H9 (cell line): ENCODE measurements around the gene ATG4D. TPM values are rescaled to one million over a fixed set of nuclear protein-coding genes. Genes with fewer than 3 reads are reported as not detected.

Source experiments
- DNase-seq: peaks from one replicate; pipeline ENCODE4 v3.0.0-alpha.2; 2017
- H2AFZ ChIP-seq: one replicate; pipeline ENCODE4 v1.6.1; 2013; ENCODE audit warnings: mild to moderate bottlenecking, low read length, control low read depth, moderate library complexity
- H2AK5ac ChIP-seq: 2 replicates; pipeline ENCODE4 v1.6.1; 2013; ENCODE audit warnings: low read length, control low read depth, mixed read lengths; ENCODE audit not compliant: insufficient read length
- H2BK120ac ChIP-seq: one replicate; pipeline ENCODE4 v1.6.1; 2013; ENCODE audit warnings: low read depth, mild to moderate bottlenecking, low read length, control low read depth, inconsistent platforms; ENCODE audit not compliant: poor library complexity, severe bottlenecking
- H2BK12ac ChIP-seq: 2 replicates; pipeline ENCODE4 v1.6.1; 2013; ENCODE audit warnings: low read length, control low read depth, mixed read lengths, low read depth; ENCODE audit not compliant: insufficient read length
- H2BK15ac ChIP-seq: 2 replicates; pipeline ENCODE4 v1.6.1; 2013; ENCODE audit warnings: low read depth, low read length, control low read depth
- H2BK20ac ChIP-seq: one replicate; pipeline ENCODE4 v1.6.1; 2013; ENCODE audit warnings: low read depth, mild to moderate bottlenecking, low read length, control low read depth, inconsistent platforms; ENCODE audit not compliant: poor library complexity, severe bottlenecking
- H2BK5ac ChIP-seq: 2 replicates; pipeline ENCODE4 v1.6.1; 2013; ENCODE audit warnings: low read length, control low read depth, mixed read lengths; ENCODE audit not compliant: insufficient read length
- H3K14ac ChIP-seq: 2 replicates; pipeline ENCODE4 v1.6.1; 2013; ENCODE audit warnings: low read length, control low read depth; ENCODE audit not compliant: insufficient read depth
- H3K18ac ChIP-seq: 2 replicates; pipeline ENCODE4 v1.6.1; 2013; ENCODE audit warnings: low read depth, mild to moderate bottlenecking, mixed read lengths, low read length, control low read depth; ENCODE audit not compliant: insufficient read length
- H3K23ac ChIP-seq: 2 replicates; pipeline ENCODE4 v1.6.1; 2013; ENCODE audit warnings: low read length, control low read depth, mixed read lengths, low read depth; ENCODE audit not compliant: insufficient read length
- H3K23me2 ChIP-seq: 2 replicates; pipeline ENCODE4 v1.6.1; 2013; ENCODE audit warnings: low read depth, mild to moderate bottlenecking, mixed read lengths, low read length, control low read depth; ENCODE audit not compliant: insufficient read length, poor library complexity, severe bottlenecking
- H3K27ac ChIP-seq: 2 replicates; pipeline ENCODE4 v1.5.1; 2013; ENCODE audit warnings: low read length, control low read depth, mixed read lengths, low read depth; ENCODE audit not compliant: insufficient read length
- H3K27me3 ChIP-seq: 2 replicates; pipeline ENCODE4 v1.6.1; 2013; ENCODE audit warnings: low read length, control low read depth, inconsistent platforms; ENCODE audit not compliant: insufficient read depth
- H3K4ac ChIP-seq: 2 replicates; pipeline ENCODE4 v1.6.1; 2013; ENCODE audit warnings: low read depth, mild to moderate bottlenecking, control low read depth, inconsistent platforms, low read length, moderate library complexity
- H3K4me1 ChIP-seq: 2 replicates; pipeline ENCODE4 v1.6.1; 2013; ENCODE audit warnings: low read length, control low read depth, inconsistent platforms; ENCODE audit not compliant: insufficient read depth
- H3K4me2 ChIP-seq: 2 replicates; pipeline ENCODE4 v1.6.1; 2013; ENCODE audit warnings: low read length, control low read depth, mixed read lengths; ENCODE audit not compliant: insufficient read length, insufficient read depth
- H3K56ac ChIP-seq: 2 replicates; pipeline ENCODE4 v1.6.1; 2013; ENCODE audit warnings: low read depth, mild to moderate bottlenecking, mixed read lengths, low read length, control low read depth; ENCODE audit not compliant: insufficient read length
- H3K79me1 ChIP-seq: 2 replicates; pipeline ENCODE4 v1.6.1; 2013; ENCODE audit warnings: low read depth, mild to moderate bottlenecking, moderate library complexity, low read length, control low read depth, inconsistent platforms; ENCODE audit not compliant: insufficient read depth, poor library complexity, severe bottlenecking
- H3K79me2 ChIP-seq: 2 replicates; pipeline ENCODE4 v1.6.1; 2013; ENCODE audit warnings: low read length, control low read depth, inconsistent platforms; ENCODE audit not compliant: insufficient read depth
- H3K9ac ChIP-seq: 2 replicates; pipeline ENCODE4 v1.6.1; 2013; ENCODE audit warnings: low read length, control low read depth, mixed read lengths; ENCODE audit not compliant: insufficient read length; ENCODE audit errors: extremely low read depth
- H3K9me3 ChIP-seq: one replicate; pipeline ENCODE4 v1.6.1; 2013; ENCODE audit warnings: low read depth, low read length, inconsistent platforms; ENCODE audit not compliant: control insufficient read depth
- H3T11ph ChIP-seq: one replicate; pipeline ENCODE4 v1.6.1; 2013; ENCODE audit warnings: mild to moderate bottlenecking, low read length, control low read depth, inconsistent platforms
- H4K20me1 ChIP-seq: one replicate; pipeline ENCODE4 v1.6.1; 2013; ENCODE audit not compliant: control insufficient read depth, insufficient read length, insufficient read depth
- H4K5ac ChIP-seq: 2 replicates; pipeline ENCODE4 v1.6.1; 2013; ENCODE audit warnings: low read depth, mild to moderate bottlenecking, mixed read lengths, low read length, control low read depth; ENCODE audit not compliant: insufficient read length
- H4K8ac ChIP-seq: replicated peaks from 2 replicates; pipeline ENCODE4 v1.6.1; 2013; ENCODE audit warnings: low read length, control low read depth, mixed read lengths, low read depth; ENCODE audit not compliant: insufficient read length
- H4K91ac ChIP-seq: 2 replicates; pipeline ENCODE4 v1.6.1; 2013; ENCODE audit warnings: low read depth, mild to moderate bottlenecking, moderate library complexity, mixed read lengths, low read length, control low read depth; ENCODE audit not compliant: insufficient read length
- H3K27ac Mint-ChIP-seq, 3 experiments: 2 replicates in 2 of 3; 3 replicates in 1 of 3; pipeline ENCODE4 v1.8.0; 2020 to 2021; ENCODE audit warnings: mixed read lengths in 3 of 3, mild to moderate bottlenecking in 1 of 3, moderate library complexity in 1 of 3
- H3K27me3 Mint-ChIP-seq: 2 replicates; pipeline ENCODE4 v1.8.0; 2021; ENCODE audit warnings: low read depth, mild to moderate bottlenecking, moderate library complexity, mixed read lengths
- H3K36me3 Mint-ChIP-seq, 3 experiments: 2 replicates in 2 of 3; 3 replicates in 1 of 3; pipeline ENCODE4 v1.8.0; 2020 to 2021; ENCODE audit warnings: low read depth in 3 of 3, mixed read lengths in 3 of 3; ENCODE audit not compliant: insufficient read depth in 1 of 3
- H3K4me1 Mint-ChIP-seq, 2 experiments: 2 replicates each; pipeline ENCODE4 v1.8.0; 2020; ENCODE audit warnings: mixed read lengths in 2 of 2
- H3K4me3 Mint-ChIP-seq, 2 experiments: 2 replicates in 1 of 2; 3 replicates in 1 of 2; pipeline ENCODE4 v1.8.0; 2020 to 2021; ENCODE audit warnings: mild to moderate bottlenecking in 2 of 2, mixed read lengths in 2 of 2, moderate library complexity in 1 of 2
- H3K9me3 Mint-ChIP-seq, 2 experiments: 2 replicates in 1 of 2; 3 replicates in 1 of 2; pipeline ENCODE4 v1.8.0; 2020; ENCODE audit warnings: mild to moderate bottlenecking in 2 of 2, mixed read lengths in 2 of 2, moderate library complexity in 1 of 2
- WGBS: extraction: QIAGEN DNeasy Blood & Tissue Kit; methylation state at CpG from one replicate; pipeline ENCODE4 v1.1.7; 2013; ENCODE audit warnings: missing lambda C conversion rate, low lambda C conversion rate, mixed read lengths; ENCODE audit not compliant: insufficient read length; ENCODE audit errors: extremely low coverage; 5-methylcytosine and 5-hydroxymethylcytosine counted together
- total RNA-seq: library from RNA; stranded (reverse); gene quantifications from 2 replicates; pipeline ENCODE4 v1.2.1, GENCODE V29; 2021
- TF ChIP-seq, protein P1 (sequence below): fragments of 200-600 bp; sonication (generic); conservative IDR thresholded peaks from 3 replicates; pipeline ENCODE4 v1.8.0; 2021; ENCODE audit warnings: antibody characterized with exemption, mild to moderate bottlenecking

The ATG4D gene
- total RNA-seq, 1 experiment from 2014 or later, result 55.8 TPM

DNA sequence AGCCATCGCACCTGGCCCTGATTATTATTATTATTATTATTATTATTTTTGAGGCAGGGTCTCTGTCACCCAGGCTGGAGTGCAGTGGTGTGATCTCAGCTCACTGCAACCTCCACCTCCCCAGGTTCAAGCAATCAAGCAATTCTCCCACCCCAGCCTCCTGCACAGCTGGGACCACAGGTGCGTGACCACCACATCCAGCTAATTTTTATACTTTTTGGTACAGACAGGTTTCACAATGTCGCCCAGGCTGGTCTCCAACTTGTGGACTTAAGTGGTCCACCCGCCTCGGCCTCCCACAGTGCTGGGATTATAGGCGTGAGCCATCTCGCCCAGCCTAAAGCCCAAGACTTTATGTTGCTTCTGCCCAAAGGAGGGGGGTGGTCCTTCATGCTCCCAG is 49.4 kb downstream of the ATG4D start:
- no peak overlapping the region for H2AK5ac ChIP-seq
- H3K27ac Mint-ChIP-seq, result no peak overlapping the region
- H2BK120ac ChIP-seq, result no peak overlapping the region
- H2AFZ ChIP-seq, result no peak overlapping the region
- no peaks in the 10 kb centered on the region for H3K4me1 ChIP-seq
- no peaks in the 10 kb centered on the region for H3K36me3 Mint-ChIP-seq
- no peak overlapping the region for H3K4me2 ChIP-seq
- H2BK15ac ChIP-seq, result no peak overlapping the region
- H4K91ac ChIP-seq, result no peak overlapping the region
- H3K14ac ChIP-seq, result no peak overlapping the region
- TF ChIP-seq, protein P1, sequence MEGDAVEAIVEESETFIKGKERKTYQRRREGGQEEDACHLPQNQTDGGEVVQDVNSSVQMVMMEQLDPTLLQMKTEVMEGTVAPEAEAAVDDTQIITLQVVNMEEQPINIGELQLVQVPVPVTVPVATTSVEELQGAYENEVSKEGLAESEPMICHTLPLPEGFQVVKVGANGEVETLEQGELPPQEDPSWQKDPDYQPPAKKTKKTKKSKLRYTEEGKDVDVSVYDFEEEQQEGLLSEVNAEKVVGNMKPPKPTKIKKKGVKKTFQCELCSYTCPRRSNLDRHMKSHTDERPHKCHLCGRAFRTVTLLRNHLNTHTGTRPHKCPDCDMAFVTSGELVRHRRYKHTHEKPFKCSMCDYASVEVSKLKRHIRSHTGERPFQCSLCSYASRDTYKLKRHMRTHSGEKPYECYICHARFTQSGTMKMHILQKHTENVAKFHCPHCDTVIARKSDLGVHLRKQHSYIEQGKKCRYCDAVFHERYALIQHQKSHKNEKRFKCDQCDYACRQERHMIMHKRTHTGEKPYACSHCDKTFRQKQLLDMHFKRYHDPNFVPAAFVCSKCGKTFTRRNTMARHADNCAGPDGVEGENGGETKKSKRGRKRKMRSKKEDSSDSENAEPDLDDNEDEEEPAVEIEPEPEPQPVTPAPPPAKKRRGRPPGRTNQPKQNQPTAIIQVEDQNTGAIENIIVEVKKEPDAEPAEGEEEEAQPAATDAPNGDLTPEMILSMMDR, result no peak
- no peak overlapping the region for H4K5ac ChIP-seq
- H3K27me3 Mint-ChIP-seq, result peaks cover 10% of the 10 kb centered on the region
- no peak overlapping the region for H3K27ac ChIP-seq
- H3K4ac ChIP-seq, result no peak overlapping the region
- no peak overlapping the region for H3K23ac ChIP-seq
- H3K56ac ChIP-seq, result no peak overlapping the region
- no peaks in the 10 kb centered on the region for H3K27me3 ChIP-seq
- DNase-seq, result no peak
- H3K4me3 Mint-ChIP-seq, result no peak overlapping the region
- H2BK5ac ChIP-seq, result no peak overlapping the region
- no peaks in the 10 kb centered on the region for H3K9me3 Mint-ChIP-seq
- H3K18ac ChIP-seq, result no peak overlapping the region
- no peaks in the 10 kb centered on the region for H3K4me1 Mint-ChIP-seq
- H2BK12ac ChIP-seq, result no peak overlapping the region
- no peak overlapping the region for H3T11ph ChIP-seq
- no peaks in the 10 kb centered on the region for H3K79me2 ChIP-seq
- no peaks in the 10 kb centered on the region for H3K9me3 ChIP-seq
- H2BK20ac ChIP-seq, result no peak overlapping the region
- peaks cover 2% of the 10 kb centered on the region for H4K20me1 ChIP-seq
- no peaks in the 10 kb centered on the region for H3K23me2 ChIP-seq
- H3K9ac ChIP-seq, result no peak overlapping the region
- H4K8ac ChIP-seq, result no peak overlapping the region
- no peaks in the 10 kb centered on the region for H3K79me1 ChIP-seq
- no CpG with 5 or more reads among the region's 7 CpGs for WGBS
